ENCODE data around the gene EPB42. TPM values are rescaled to one million over a fixed set of nuclear protein-coding genes. Genes with fewer than 3 reads are reported as not detected.

Gene EPB42
- total and polyA plus RNA-seq, 7 donors, result 0.52 TPM; not detected in 6

- WGBS, 3 donors, result 60 to 73% (median 71%) methylated on average over 10 of the region's 10 CpGs
- TF ChIP-seq, protein P1, sequence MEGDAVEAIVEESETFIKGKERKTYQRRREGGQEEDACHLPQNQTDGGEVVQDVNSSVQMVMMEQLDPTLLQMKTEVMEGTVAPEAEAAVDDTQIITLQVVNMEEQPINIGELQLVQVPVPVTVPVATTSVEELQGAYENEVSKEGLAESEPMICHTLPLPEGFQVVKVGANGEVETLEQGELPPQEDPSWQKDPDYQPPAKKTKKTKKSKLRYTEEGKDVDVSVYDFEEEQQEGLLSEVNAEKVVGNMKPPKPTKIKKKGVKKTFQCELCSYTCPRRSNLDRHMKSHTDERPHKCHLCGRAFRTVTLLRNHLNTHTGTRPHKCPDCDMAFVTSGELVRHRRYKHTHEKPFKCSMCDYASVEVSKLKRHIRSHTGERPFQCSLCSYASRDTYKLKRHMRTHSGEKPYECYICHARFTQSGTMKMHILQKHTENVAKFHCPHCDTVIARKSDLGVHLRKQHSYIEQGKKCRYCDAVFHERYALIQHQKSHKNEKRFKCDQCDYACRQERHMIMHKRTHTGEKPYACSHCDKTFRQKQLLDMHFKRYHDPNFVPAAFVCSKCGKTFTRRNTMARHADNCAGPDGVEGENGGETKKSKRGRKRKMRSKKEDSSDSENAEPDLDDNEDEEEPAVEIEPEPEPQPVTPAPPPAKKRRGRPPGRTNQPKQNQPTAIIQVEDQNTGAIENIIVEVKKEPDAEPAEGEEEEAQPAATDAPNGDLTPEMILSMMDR (IDR thresholded peaks at IDR 0.05), result no peak
- ATAC-seq, result peak in 3 of 4 donors; percentile 38 to 52 (median 40)
- H3K27ac ChIP-seq, result no peak overlapping the region
- H3K4me3 ChIP-seq, result no peak overlapping the region
- peaks cover 6 to 38% of the 10 kb centered on the region in 2 donors for H3K36me3 ChIP-seq (ENCODE audit: insufficient read depth in 1 of 2, low read depth in 1 of 2)
- no peaks in the 10 kb centered on the region for H3K27me3 ChIP-seq (ENCODE audit: insufficient read depth in 3 of 3, low read length in 2 of 3)
- H3K4me1 ChIP-seq, result peaks cover 21% of the 10 kb centered on the region
- intact Hi-C loops (cut with DNase I), result no loop called here
- H3K9me3 ChIP-seq, result no peaks in the 10 kb centered on the region
- DNase-seq, result no peak
Measured at GRCh38 chr15:43196760-43197548, 23.9 kb downstream of the EPB42 start.

DNA sequence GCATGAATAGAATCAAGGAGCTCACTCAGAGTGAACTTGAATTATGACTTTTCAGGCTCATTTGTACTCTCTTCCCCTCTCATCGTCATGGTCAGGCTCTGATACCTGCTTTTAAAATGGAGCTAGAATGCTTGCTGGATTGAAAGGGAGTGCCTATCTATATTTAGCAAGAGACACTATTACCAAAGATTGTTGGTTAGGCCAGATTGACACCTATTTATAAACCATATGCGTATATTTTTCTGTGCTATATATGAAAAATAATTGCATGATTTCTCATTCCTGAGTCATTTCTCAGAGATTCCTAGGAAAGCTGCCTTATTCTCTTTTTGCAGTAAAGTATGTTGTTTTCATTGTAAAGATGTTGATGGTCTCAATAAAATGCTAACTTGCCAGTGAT, 26.0 kb downstream of the EPB42 start:
- TF ChIP-seq, protein P1 (IDR thresholded peaks at IDR 0.05), result no peak
- Histone ChIP-seq H3K4me1 (peaks cover 23% of the 10 kb centered on the region), H3K27me3 (ENCODE audit: insufficient read depth in 3 of 3, low read length in 2 of 3) (no peaks in the 10 kb centered on the region), H3K27ac (peak overlapping the region; percentile 80), H3K4me3 (peak overlapping the region; percentile 17), H3K9me3 (no peaks in the 10 kb centered on the region), H3K36me3 (ENCODE audit: insufficient read depth in 1 of 2, low read depth in 1 of 2) (peaks cover 16 to 60% of the 10 kb centered on the region in 2 donors)
- WGBS, 3 donors, result 22 to 53% (median 30%) methylated on average over 2 of the region's 2 CpGs
- ATAC-seq, result peak; percentile 50 to 88 (median 80)
- DNase-seq, result no peak
- intact Hi-C loops (cut with DNase I), result no loop called here

GRCh38 chr15:43193710-43194109, 27.1 kb downstream of the EPB42 start:
- intact Hi-C loops (cut with DNase I), result no loop called here
- H3K36me3 ChIP-seq (ENCODE audit: insufficient read depth in 1 of 2, low read depth in 1 of 2), result peaks cover 16 to 69% of the 10 kb centered on the region in 2 donors
- TF ChIP-seq, protein P1 (IDR thresholded peaks at IDR 0.05), result no peak
- no peak for ATAC-seq
- H3K27me3 ChIP-seq (ENCODE audit: insufficient read depth in 3 of 3, low read length in 2 of 3), result no peaks in the 10 kb centered on the region
- whole genome bisulfite sequencing, 3 donors, result 89 to 99% (median 94%) methylated on average over 2 of the region's 2 CpGs
- no peak overlapping the region for H3K4me3 ChIP-seq
- DNase-seq, result no peak
- peaks cover 30% of the 10 kb centered on the region for H3K4me1 ChIP-seq
- H3K27ac ChIP-seq, result no peak overlapping the region
- no peaks in the 10 kb centered on the region for H3K9me3 ChIP-seq

- intact Hi-C loops (cut with DNase I), result no loop called here
- peaks cover 52% of the 10 kb centered on the region for H3K4me1 ChIP-seq
- TF ChIP-seq, protein P1 (IDR thresholded peaks at IDR 0.05), result no peak
- peak in 3 of 4 donors; percentile 21 to 52 (median 51) for ATAC-seq
- WGBS, 3 donors, result 46 to 70% (median 63%) methylated on average over 1 of the region's 1 CpG
- DNase-seq, result peak; percentile 52 to 70
- H3K27me3 ChIP-seq (ENCODE audit: insufficient read depth in 3 of 3, low read length in 2 of 3), result no peaks in the 10 kb centered on the region
- peaks cover 18 to 60% of the 10 kb centered on the region in 2 donors for H3K36me3 ChIP-seq (ENCODE audit: insufficient read depth in 1 of 2, low read depth in 1 of 2)
- H3K27ac ChIP-seq, result peak overlapping the region; percentile 73
- H3K4me3 ChIP-seq, result no peak overlapping the region
- H3K9me3 ChIP-seq, result no peaks in the 10 kb centered on the region
Measured at GRCh38 chr15:43190178-43190577, 30.6 kb downstream of the EPB42 start.

Data from psoas muscle (tissue), 8 donors.